ENCODE data around the gene ZBTB8OS.
A peak's percentile ranks its signal among the peaks of the same experiment; 100 is the strongest.

Gene ZBTB8OS

GRCh38 chr1:32618673-32619221, 31.6 kb downstream of the ZBTB8OS start:
- no peak for DNase-seq (ENCODE audit: extremely low read depth, low read depth)
- TF ChIP-seq, protein P1, sequence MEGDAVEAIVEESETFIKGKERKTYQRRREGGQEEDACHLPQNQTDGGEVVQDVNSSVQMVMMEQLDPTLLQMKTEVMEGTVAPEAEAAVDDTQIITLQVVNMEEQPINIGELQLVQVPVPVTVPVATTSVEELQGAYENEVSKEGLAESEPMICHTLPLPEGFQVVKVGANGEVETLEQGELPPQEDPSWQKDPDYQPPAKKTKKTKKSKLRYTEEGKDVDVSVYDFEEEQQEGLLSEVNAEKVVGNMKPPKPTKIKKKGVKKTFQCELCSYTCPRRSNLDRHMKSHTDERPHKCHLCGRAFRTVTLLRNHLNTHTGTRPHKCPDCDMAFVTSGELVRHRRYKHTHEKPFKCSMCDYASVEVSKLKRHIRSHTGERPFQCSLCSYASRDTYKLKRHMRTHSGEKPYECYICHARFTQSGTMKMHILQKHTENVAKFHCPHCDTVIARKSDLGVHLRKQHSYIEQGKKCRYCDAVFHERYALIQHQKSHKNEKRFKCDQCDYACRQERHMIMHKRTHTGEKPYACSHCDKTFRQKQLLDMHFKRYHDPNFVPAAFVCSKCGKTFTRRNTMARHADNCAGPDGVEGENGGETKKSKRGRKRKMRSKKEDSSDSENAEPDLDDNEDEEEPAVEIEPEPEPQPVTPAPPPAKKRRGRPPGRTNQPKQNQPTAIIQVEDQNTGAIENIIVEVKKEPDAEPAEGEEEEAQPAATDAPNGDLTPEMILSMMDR (IDR thresholded peaks at IDR 0.05; ENCODE audit: low read depth, low read length): no peak

DNA sequence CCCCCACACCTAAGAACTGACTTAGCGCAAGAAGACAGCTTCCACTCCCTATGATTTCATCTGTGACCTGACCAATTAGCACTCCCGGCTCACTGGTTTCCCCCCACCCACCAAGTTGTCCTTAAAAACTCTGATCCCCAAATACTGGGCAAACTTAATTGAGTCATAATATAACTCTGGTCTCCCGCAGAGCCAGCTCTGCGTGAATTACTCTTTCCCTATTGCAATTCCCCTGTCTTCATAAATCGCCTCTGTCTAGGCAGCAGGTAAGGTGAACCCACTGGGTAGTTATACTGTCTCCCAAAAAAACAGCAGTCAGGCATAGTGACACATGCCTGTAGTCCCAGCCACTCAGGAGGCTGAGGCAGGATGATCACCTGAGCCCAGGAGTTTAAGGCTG, 36.9 kb downstream of the ZBTB8OS start:
- no peak for DNase-seq (ENCODE audit: extremely low read depth, low read depth)
- TF ChIP-seq, protein P1 (IDR thresholded peaks at IDR 0.05; ENCODE audit: low read depth, low read length): no peak

- DNase-seq (ENCODE audit: extremely low read depth, low read depth): peak; percentile 15
- TF ChIP-seq, protein P1 (IDR thresholded peaks at IDR 0.05; ENCODE audit: low read depth, low read length): peak; percentile 32
Measured at GRCh38 chr1:32612189-32612881, 38.0 kb downstream of the ZBTB8OS start.

DNA sequence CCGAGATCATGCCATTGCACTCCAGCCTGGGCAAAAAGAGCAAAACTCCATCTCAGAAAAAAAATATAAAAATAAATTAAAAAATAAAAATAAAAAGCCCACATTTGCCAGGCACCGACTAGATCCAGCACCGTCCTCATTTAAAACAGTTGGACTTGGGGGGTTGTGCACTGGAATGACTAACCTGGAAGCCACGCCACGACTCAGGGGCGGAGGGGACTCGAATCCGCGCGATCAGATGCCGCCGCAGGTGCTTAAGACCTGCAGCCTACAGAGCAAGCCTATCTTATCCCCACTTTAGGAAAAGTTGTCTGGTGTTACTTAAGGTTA, 38.5 kb downstream of the ZBTB8OS start:
- DNase-seq (ENCODE audit: extremely low read depth, low read depth): no peak
- TF ChIP-seq, protein P1 (IDR thresholded peaks at IDR 0.05; ENCODE audit: low read depth, low read length): no peak

DNA sequence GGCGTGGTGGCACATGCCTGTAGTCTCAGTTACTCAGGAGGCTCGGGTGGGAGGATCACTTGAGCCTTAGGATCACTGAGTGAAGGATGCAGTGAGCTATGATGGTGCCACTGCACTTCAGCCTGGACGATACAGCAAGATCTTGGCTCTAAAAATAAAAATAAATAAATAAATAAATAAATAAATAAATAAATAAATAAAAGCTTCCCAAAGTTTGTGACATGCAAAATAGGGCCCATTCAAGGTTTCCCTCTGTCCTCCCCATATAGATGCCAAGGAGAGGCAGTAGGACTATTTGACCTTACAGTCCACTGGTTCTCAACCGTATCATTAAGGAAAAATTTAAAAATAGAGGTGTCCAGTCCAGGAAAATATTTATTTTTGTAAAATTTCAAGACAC, 41.2 kb downstream of the ZBTB8OS start:
- DNase-seq (ENCODE audit: extremely low read depth, low read depth): no peak
- TF ChIP-seq, protein P1 (IDR thresholded peaks at IDR 0.05; ENCODE audit: low read depth, low read length): no peak

DNA sequence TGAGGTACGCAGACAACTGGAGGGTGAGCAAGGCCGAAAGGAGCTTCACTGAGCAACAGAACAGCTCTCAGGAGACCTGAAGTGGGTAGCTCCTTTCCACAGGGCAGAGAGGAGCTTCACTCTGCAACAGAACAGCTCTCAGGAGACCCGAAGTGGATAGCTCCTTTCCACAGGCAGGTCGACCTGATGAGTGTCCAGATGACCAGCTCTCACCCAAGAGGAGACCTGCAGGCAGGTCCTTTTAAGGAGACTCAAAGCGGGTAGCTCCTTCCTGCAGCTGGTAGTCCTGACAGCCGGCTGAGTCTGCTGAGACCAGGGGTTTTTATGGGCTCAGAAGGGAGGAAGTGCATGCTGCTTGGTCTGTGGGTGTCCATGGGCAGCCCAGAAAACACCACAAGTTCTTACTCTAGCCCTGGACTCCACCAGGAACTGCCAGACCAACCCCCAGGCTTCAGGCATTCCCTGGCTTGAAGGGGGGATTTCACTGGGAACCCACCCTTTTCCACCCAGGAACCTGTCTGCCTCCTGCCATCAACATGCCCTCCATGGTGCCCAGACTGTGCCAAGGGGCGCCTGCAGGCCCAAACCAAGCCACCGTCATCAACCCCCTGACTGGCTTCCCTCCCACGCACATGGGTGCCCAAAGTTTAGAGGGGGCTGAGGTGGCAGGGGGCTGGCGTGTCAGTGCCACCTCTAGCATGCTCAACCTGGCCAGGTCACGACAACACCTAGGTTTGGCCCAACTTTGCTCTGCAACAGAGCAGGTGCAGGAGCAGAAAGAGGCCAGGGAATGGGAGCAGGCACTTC, 43.6 kb downstream of the ZBTB8OS start:
- TF ChIP-seq, protein P1 (IDR thresholded peaks at IDR 0.05; ENCODE audit: low read depth, low read length): no peak
- no peak for DNase-seq (ENCODE audit: extremely low read depth, low read depth)
